ENCODE results near the gene PEX14.

PEX14 gene

GRCh38 chr1:10597492-10598388 lies 123.0 kb downstream of the PEX14 start:
- Histone ChIP-seq H3K36me3 (ENCODE audit: control insufficient read depth, insufficient read depth, low read length) (no peaks in the 10 kb centered on the region), H3K4me1 (ENCODE audit: control insufficient read depth, insufficient read depth, low read length) (peaks cover 22% of the 10 kb centered on the region), H3K9me3 (ENCODE audit: control insufficient read depth, low read length) (no peaks in the 10 kb centered on the region), H3K9ac (ENCODE audit: low read length) (no peak overlapping the region), H3K27me3 (ENCODE audit: control insufficient read depth, insufficient read depth, low read length) (no peaks in the 10 kb centered on the region), H3K4me3 (ENCODE audit: low read length) (no peak overlapping the region)

DNA sequence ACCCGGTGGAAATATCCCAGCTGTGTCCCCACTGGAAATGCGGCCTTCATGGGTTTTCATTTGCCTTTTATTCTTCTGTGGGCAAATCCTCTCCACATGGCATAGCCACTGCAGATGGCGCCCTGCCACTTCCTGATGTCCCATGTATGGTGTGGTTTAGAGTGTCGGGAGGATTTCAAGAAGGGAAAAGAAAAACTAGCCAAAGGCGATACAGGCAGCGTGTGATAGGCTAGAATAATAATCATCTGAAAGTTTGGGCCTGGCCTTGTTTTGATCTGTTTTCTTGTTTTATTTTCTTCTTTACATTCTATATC lies 123.6 kb downstream of the PEX14 start:
- Histone ChIP-seq H3K4me1 (ENCODE audit: control insufficient read depth, insufficient read depth, low read length) (peaks cover 22% of the 10 kb centered on the region), H3K4me3 (ENCODE audit: low read length) (no peak overlapping the region), H3K9me3 (ENCODE audit: control insufficient read depth, low read length) (no peaks in the 10 kb centered on the region), H3K9ac (ENCODE audit: low read length) (no peak overlapping the region), H3K36me3 (ENCODE audit: control insufficient read depth, insufficient read depth, low read length) (no peaks in the 10 kb centered on the region), H3K27me3 (ENCODE audit: control insufficient read depth, insufficient read depth, low read length) (no peaks in the 10 kb centered on the region)

GRCh38 chr1:10599194-10599861 lies 124.6 kb downstream of the PEX14 start:
- H3K36me3 ChIP-seq (ENCODE audit: control insufficient read depth, insufficient read depth, low read length), result no peaks in the 10 kb centered on the region
- no peaks in the 10 kb centered on the region for H3K9me3 ChIP-seq (ENCODE audit: control insufficient read depth, low read length)
- no peak overlapping the region for H3K4me3 ChIP-seq (ENCODE audit: low read length)
- H3K9ac ChIP-seq (ENCODE audit: low read length), result no peak overlapping the region
- peaks cover 22% of the 10 kb centered on the region for H3K4me1 ChIP-seq (ENCODE audit: control insufficient read depth, insufficient read depth, low read length)
- H3K27me3 ChIP-seq (ENCODE audit: control insufficient read depth, insufficient read depth, low read length), result no peaks in the 10 kb centered on the region

DNA sequence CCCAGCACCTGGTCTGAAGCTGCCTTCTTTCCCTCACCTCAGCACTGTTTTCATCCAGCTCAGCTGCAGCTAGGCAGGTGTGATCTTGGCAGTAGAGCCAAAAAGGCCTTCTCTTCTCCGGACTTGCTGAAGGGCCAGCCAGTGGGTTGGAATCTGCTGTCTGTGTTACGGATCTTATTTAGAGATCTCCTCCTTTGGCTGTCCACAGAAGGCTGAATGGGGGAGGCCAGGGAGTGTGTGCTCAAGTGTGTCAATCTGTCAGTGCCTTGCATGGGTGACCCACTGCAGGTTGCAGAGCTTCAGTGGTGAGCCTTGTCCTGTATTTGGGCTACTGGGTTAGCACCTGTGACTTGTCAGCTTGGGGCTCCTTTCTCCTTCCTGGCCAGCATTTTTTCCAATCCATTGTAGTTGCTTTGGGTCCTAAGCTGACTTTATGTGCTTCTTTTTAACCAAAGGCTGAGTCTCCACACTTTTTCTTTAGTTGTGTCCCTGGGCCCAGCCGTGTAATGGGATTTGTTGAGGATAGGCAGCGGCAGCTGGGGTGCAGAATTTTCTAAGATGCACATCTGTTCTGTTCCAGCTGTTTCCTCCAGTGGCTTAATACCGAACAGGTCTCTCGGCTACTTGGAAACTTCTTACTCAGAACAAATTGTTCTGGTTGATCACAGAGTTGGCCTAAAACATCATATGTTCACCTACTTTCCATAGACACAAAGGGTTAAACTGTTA lies 126.8 kb downstream of the PEX14 start:
- no peak overlapping the region for H3K9ac ChIP-seq (ENCODE audit: low read length)
- H3K4me3 ChIP-seq (ENCODE audit: low read length), result no peak overlapping the region
- no peaks in the 10 kb centered on the region for H3K9me3 ChIP-seq (ENCODE audit: control insufficient read depth, low read length)
- H3K4me1 ChIP-seq (ENCODE audit: control insufficient read depth, insufficient read depth, low read length), result peaks cover 15% of the 10 kb centered on the region
- H3K27me3 ChIP-seq (ENCODE audit: control insufficient read depth, insufficient read depth, low read length), result no peaks in the 10 kb centered on the region
- H3K36me3 ChIP-seq (ENCODE audit: control insufficient read depth, insufficient read depth, low read length), result no peaks in the 10 kb centered on the region

DNA sequence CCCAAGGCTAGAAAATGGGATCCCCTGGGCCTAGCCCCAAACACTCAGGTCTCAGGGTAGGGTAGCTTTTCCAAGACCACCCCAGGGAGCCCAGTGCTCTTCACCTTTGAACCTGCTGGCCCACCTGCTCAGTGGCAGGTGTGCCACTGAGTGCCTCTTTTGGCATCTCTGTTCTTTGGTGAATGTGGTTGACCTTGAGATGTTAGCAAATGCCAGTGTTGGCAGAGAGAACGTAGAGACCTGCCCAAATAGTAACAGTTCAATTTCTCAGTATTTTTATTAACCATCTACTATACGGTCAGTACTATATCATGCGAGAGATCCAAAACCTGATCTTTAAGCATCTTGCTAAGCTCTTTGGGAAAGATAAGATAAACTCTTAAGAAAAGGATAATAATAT lies 128.2 kb downstream of the PEX14 start:
- no peaks in the 10 kb centered on the region for H3K9me3 ChIP-seq (ENCODE audit: control insufficient read depth, low read length)
- no peaks in the 10 kb centered on the region for H3K27me3 ChIP-seq (ENCODE audit: control insufficient read depth, insufficient read depth, low read length)
- H3K4me3 ChIP-seq (ENCODE audit: low read length), result no peak overlapping the region
- no peaks in the 10 kb centered on the region for H3K36me3 ChIP-seq (ENCODE audit: control insufficient read depth, insufficient read depth, low read length)
- H3K9ac ChIP-seq (ENCODE audit: low read length), result no peak overlapping the region
- peaks cover 13% of the 10 kb centered on the region for H3K4me1 ChIP-seq (ENCODE audit: control insufficient read depth, insufficient read depth, low read length)

DNA sequence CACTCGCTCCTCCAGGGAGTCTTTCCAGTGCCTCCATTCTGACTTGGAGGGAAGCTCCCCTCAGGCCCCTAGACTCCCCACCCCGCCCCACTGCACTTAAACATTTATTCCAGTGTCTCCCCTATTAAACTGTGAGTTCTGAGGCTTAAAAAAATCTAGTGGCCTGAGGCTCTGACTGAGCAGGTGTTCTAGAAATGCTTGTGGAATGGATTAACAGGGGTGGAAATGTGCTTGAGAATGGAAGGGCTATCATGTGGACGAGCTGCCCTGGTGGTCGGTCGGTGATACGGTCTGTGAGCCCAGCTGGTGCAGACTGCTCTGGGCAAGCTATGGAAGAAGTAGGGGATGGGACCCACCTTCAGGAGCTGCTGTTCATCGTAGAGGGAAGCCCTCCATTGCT lies 130.2 kb downstream of the PEX14 start:
- H3K4me3 ChIP-seq (ENCODE audit: low read length), result no peak overlapping the region
- no peak overlapping the region for H3K9ac ChIP-seq (ENCODE audit: low read length)
- H3K9me3 ChIP-seq (ENCODE audit: control insufficient read depth, low read length), result no peaks in the 10 kb centered on the region
- H3K36me3 ChIP-seq (ENCODE audit: control insufficient read depth, insufficient read depth, low read length), result no peaks in the 10 kb centered on the region
- H3K27me3 ChIP-seq (ENCODE audit: control insufficient read depth, insufficient read depth, low read length), result no peaks in the 10 kb centered on the region
- no peaks in the 10 kb centered on the region for H3K4me1 ChIP-seq (ENCODE audit: control insufficient read depth, insufficient read depth, low read length)

DNA sequence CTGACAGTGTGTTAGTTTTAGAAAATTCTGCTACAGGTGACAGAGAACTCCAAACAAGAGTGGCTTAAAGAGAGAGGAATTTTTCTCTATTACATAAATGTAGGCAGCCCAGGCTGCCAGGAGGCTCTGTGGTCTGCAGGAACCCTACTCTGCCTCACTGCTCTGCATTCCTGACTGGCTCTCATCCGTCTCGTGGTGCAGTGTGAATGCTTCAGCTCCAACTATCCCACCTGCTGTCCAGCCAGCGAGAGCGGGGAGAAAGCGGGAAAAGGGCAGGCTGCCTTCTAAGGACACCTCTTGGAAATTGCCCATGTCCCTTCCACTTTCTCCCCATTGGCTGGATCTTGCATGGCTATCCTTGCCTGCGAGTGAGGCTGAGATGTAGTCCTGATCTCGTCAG lies 131.3 kb downstream of the PEX14 start:
- no peaks in the 10 kb centered on the region for H3K9me3 ChIP-seq (ENCODE audit: control insufficient read depth, low read length)
- H3K36me3 ChIP-seq (ENCODE audit: control insufficient read depth, insufficient read depth, low read length), result no peaks in the 10 kb centered on the region
- H3K4me1 ChIP-seq (ENCODE audit: control insufficient read depth, insufficient read depth, low read length), result no peaks in the 10 kb centered on the region
- no peak overlapping the region for H3K9ac ChIP-seq (ENCODE audit: low read length)
- H3K27me3 ChIP-seq (ENCODE audit: control insufficient read depth, insufficient read depth, low read length), result no peaks in the 10 kb centered on the region
- no peak overlapping the region for H3K4me3 ChIP-seq (ENCODE audit: low read length)

GRCh38 chr1:10607228-10607627 lies 132.5 kb downstream of the PEX14 start:
- H3K9me3 ChIP-seq (ENCODE audit: control insufficient read depth, low read length), result no peaks in the 10 kb centered on the region
- no peaks in the 10 kb centered on the region for H3K27me3 ChIP-seq (ENCODE audit: control insufficient read depth, insufficient read depth, low read length)
- no peaks in the 10 kb centered on the region for H3K4me1 ChIP-seq (ENCODE audit: control insufficient read depth, insufficient read depth, low read length)
- H3K4me3 ChIP-seq (ENCODE audit: low read length), result no peak overlapping the region
- H3K36me3 ChIP-seq (ENCODE audit: control insufficient read depth, insufficient read depth, low read length), result no peaks in the 10 kb centered on the region
- H3K9ac ChIP-seq (ENCODE audit: low read length), result no peak overlapping the region

DNA sequence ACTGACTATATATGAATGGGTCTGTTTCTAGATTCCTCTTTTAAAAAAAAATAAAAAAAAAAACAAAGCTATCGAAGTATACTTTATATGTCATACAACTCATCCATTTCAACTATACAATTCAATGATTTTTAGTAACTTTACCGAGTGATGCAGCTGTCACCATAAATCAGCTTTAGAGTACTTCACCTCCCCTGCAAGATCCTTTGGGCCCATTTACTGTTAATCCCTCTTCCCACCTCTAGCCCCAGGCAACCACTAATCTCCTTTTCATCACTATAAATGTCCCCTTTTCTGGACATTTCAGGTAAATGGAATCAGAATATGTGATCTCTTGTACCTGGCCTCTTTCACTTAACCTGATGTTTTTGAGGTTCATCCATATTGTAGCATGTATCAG lies 133.9 kb downstream of the PEX14 start:
- no peaks in the 10 kb centered on the region for H3K9me3 ChIP-seq (ENCODE audit: control insufficient read depth, low read length)
- no peaks in the 10 kb centered on the region for H3K4me1 ChIP-seq (ENCODE audit: control insufficient read depth, insufficient read depth, low read length)
- no peak overlapping the region for H3K9ac ChIP-seq (ENCODE audit: low read length)
- H3K27me3 ChIP-seq (ENCODE audit: control insufficient read depth, insufficient read depth, low read length), result no peaks in the 10 kb centered on the region
- no peaks in the 10 kb centered on the region for H3K36me3 ChIP-seq (ENCODE audit: control insufficient read depth, insufficient read depth, low read length)
- no peak overlapping the region for H3K4me3 ChIP-seq (ENCODE audit: low read length)

GRCh38 chr1:10610901-10611600 lies 136.3 kb downstream of the PEX14 start:
- no peaks in the 10 kb centered on the region for H3K9me3 ChIP-seq (ENCODE audit: control insufficient read depth, low read length)
- no peaks in the 10 kb centered on the region for H3K36me3 ChIP-seq (ENCODE audit: control insufficient read depth, insufficient read depth, low read length)
- H3K27me3 ChIP-seq (ENCODE audit: control insufficient read depth, insufficient read depth, low read length), result no peaks in the 10 kb centered on the region
- H3K4me3 ChIP-seq (ENCODE audit: low read length), result no peak overlapping the region
- no peaks in the 10 kb centered on the region for H3K4me1 ChIP-seq (ENCODE audit: control insufficient read depth, insufficient read depth, low read length)
- no peak overlapping the region for H3K9ac ChIP-seq (ENCODE audit: low read length)

DNA sequence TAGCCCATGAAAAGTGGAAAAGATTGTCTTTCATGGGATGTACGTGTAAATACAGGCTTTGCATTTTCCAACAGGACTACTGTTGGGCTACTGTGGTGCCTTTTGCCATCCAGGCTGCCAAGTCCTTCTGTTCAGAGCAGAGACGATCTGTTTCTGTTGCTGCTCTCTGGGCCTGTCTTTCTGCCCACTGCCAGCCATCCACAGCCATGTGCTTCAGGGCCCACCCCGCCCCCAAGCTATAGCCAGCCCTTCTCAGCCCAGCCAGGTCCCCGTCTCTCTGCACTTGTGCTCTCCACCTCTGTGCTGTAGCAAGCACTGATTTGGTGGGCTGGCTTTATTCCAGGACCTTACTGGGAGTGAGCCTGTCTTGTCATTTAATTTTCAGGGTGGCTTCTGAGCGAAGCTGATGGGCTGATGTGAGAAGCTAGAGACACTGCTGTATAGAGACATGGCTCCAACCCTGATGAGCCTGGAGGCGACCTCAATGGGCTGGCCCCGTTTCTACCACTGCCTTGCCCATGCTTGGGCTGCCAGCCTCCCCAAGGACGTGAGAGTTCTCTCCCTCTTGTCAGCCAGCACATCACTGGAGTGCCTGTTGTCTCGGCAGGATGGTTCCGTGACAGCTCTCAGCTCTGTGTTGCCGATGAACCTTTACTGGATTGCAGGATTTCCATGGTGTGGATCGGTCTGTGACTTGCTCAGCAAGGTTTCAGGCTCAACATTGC lies 137.8 kb downstream of the PEX14 start:
- Histone ChIP-seq H3K9me3 (ENCODE audit: control insufficient read depth, low read length) (no peaks in the 10 kb centered on the region), H3K4me3 (ENCODE audit: low read length) (no peak overlapping the region), H3K9ac (ENCODE audit: low read length) (no peak overlapping the region), H3K4me1 (ENCODE audit: control insufficient read depth, insufficient read depth, low read length) (no peaks in the 10 kb centered on the region), H3K27me3 (ENCODE audit: control insufficient read depth, insufficient read depth, low read length) (no peaks in the 10 kb centered on the region), H3K36me3 (ENCODE audit: control insufficient read depth, insufficient read depth, low read length) (no peaks in the 10 kb centered on the region)

Measured in mucosa of stomach (tissue), 1 donor.